Smooth muscle cell (in vitro differentiated cells): ENCODE results near the gene DLX2. TPM values are rescaled to one million over a fixed set of nuclear protein-coding genes. Genes with fewer than 3 reads are reported as not detected.

Experiments used
- DNase-seq: peaks from one replicate; lab custom pipeline; 2025; ENCODE audit not compliant: unreplicated experiment; lab: John Stamatoyannopoulos, UW
- H2AFZ ChIP-seq: fragments of 200-600 bp; sonication (generic); 2 replicates; pipeline ENCODE4 v1.6.0; 2016; ENCODE audit warnings: antibody characterized with exemption, low read depth, mild to moderate bottlenecking
- H3F3A ChIP-seq: fragments of 200-600 bp; sonication (generic); 2 replicates; pipeline ENCODE4 v1.6.0; 2017; ENCODE audit warnings: antibody characterized with exemption, low read depth
- H3K27ac ChIP-seq: fragments of 200-600 bp; sonication (generic); 2 replicates; pipeline ENCODE4 v1.5.1; 2016; ENCODE audit warnings: low read depth, mild to moderate bottlenecking
- H3K27me3 ChIP-seq: fragments of 200-600 bp; sonication (generic); 2 replicates; pipeline ENCODE4 v1.6.1; 2016; ENCODE audit warnings: low read depth, mild to moderate bottlenecking
- H3K36me3 ChIP-seq: fragments of 200-600 bp; sonication (generic); 2 replicates; pipeline ENCODE4 v1.5.1; 2016; ENCODE audit warnings: low read depth
- H3K4me1 ChIP-seq: fragments of 200-600 bp; sonication (generic); 2 replicates; pipeline ENCODE4 v1.5.1; 2016; ENCODE audit warnings: low read depth
- H3K4me2 ChIP-seq: fragments of 200-600 bp; sonication (generic); 2 replicates; pipeline ENCODE4 v1.6.0; 2016; ENCODE audit warnings: mild to moderate bottlenecking
- H3K4me3 ChIP-seq: fragments of 200-600 bp; sonication (generic); 2 replicates; pipeline ENCODE4 v1.5.1; 2016; ENCODE audit warnings: mild to moderate bottlenecking
- H3K79me2 ChIP-seq: fragments of 200-600 bp; sonication (generic); 2 replicates; pipeline ENCODE4 v1.6.0; 2016; ENCODE audit warnings: low read depth, mild to moderate bottlenecking
- H3K9ac ChIP-seq: fragments of 200-600 bp; sonication (generic); 2 replicates; pipeline ENCODE4 v1.6.0; 2016; ENCODE audit warnings: low read depth
- H3K9me3 ChIP-seq: fragments of 200-600 bp; sonication (generic); replicated peaks from 2 replicates; pipeline ENCODE4 v1.5.1; 2016; ENCODE audit warnings: low read depth
- H4K20me1 ChIP-seq: fragments of 200-600 bp; sonication (generic); 2 replicates; pipeline ENCODE4 v1.6.0; 2016; ENCODE audit warnings: low read depth
- CTCF ChIP-seq: fragments of 200-600 bp; sonication (generic); IDR thresholded peaks from 2 replicates; pipeline ENCODE4 v1.5.1; 2017; ENCODE audit warnings: borderline replicate concordance, mild to moderate bottlenecking, antibody characterized with exemption; ENCODE audit not compliant: insufficient read depth, poor library complexity, severe bottlenecking
- WGBS: methylation state at CpG from one replicate; pipeline ENCODE4 v1.1.7; 2016; ENCODE audit warnings: low lambda C conversion rate; 5-methylcytosine and 5-hydroxymethylcytosine counted together
- polyA plus RNA-seq: library from polyadenylated mRNA; unstranded; fragments of >200 nt; fragmentation: Nextera tagmentation; extraction: Ambion mirVana; gene quantifications from 2 replicates; pipeline ENCODE4 v1.2.1, GENCODE V29; 2016
- total RNA-seq: library from RNA; depleted of rRNA; stranded (reverse); fragments of >200 nt; gene quantifications from 2 replicates; pipeline ENCODE4 v1.2.3, GENCODE V29; 2014

Gene DLX2
- total and polyA plus RNA-seq, 2 experiments from 2014 or later = 1.9 TPM

- DNase-seq = no peak
- no peaks in the 10 kb centered on the region for H3K79me2 ChIP-seq
- peaks cover 100% of the 10 kb centered on the region for H3K27me3 ChIP-seq
- peak overlapping the region; percentile 54 for H3K4me3 ChIP-seq
- H3K27ac ChIP-seq = peak overlapping the region; percentile 34
- peaks cover 35% of the 10 kb centered on the region for H3K4me1 ChIP-seq
- H4K20me1 ChIP-seq = no peaks in the 10 kb centered on the region
- 3% methylated on average over 31 of the region's 31 CpGs for WGBS
- TF ChIP-seq CTCF = no peak
- H3K4me2 ChIP-seq = peak overlapping the region; percentile 92
- H3K9me3 ChIP-seq = no peaks in the 10 kb centered on the region
- H2AFZ ChIP-seq = no peak overlapping the region
- no peaks in the 10 kb centered on the region for H3F3A ChIP-seq
- H3K9ac ChIP-seq = peak overlapping the region; percentile 3
- H3K36me3 ChIP-seq = no peaks in the 10 kb centered on the region
Observed at GRCh38 chr2:172087207-172087779, 15.4 kb downstream of the DLX2 start.

DNA sequence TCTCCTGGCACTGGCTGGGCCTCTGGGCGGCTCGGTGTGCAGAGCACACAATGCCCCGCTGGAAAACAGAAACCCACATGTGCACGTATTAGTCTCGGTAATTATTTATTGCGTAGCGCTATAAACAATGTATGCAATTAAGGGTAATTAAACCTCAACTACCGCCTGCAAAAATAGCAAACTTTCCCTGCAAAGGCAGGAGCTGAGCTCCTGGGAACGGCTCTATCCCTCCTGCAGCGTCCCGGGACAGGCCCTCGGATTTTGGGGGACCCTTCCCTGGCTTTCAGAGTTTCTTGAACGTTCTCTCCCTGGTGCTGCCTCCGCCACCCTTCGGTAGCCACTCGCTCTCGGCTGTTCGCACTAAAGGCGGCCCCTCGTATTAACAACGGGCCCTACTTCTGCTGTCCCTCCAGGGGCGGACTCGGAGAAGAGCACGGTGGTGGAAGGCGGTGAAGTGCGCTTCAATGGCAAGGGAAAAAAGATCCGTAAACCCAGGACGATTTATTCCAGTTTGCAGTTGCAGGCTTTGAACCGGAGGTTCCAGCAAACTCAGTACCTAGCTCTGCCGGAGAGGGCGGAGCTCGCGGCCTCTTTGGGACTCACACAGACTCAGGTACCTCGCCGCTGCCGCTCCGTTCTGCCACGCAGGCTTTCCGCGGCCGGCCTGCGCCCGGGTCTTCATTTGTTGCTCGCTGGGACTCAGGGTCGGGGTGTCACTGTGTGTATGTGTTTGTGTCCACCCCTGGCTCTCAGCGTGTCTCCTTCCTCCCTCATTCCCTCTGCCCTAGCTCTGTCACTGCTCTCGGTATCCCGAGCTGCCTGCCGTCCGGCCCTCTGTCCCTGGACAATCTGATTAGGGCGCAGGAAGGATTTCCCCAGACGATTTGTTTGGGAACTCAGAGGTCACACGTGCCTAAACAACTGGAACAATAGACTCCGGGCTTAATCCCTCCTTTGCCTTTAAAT, 16.2 kb downstream of the DLX2 start:
- DNase-seq = no peak
- H3K36me3 ChIP-seq = no peaks in the 10 kb centered on the region
- peaks cover 35% of the 10 kb centered on the region for H3K4me1 ChIP-seq
- peak overlapping the region; percentile 3 for H3K9ac ChIP-seq
- peak overlapping the region; percentile 92 for H3K4me2 ChIP-seq
- no peaks in the 10 kb centered on the region for H4K20me1 ChIP-seq
- no peaks in the 10 kb centered on the region for H3F3A ChIP-seq
- 3% methylated on average over 54 of the region's 54 CpGs for WGBS
- peak overlapping the region; percentile 34 for H3K27ac ChIP-seq
- peak overlapping the region; percentile 54 for H3K4me3 ChIP-seq
- no peak for TF ChIP-seq CTCF
- H3K9me3 ChIP-seq = no peaks in the 10 kb centered on the region
- no peaks in the 10 kb centered on the region for H3K79me2 ChIP-seq
- peaks cover 100% of the 10 kb centered on the region for H3K27me3 ChIP-seq
- no peak overlapping the region for H2AFZ ChIP-seq

DNA sequence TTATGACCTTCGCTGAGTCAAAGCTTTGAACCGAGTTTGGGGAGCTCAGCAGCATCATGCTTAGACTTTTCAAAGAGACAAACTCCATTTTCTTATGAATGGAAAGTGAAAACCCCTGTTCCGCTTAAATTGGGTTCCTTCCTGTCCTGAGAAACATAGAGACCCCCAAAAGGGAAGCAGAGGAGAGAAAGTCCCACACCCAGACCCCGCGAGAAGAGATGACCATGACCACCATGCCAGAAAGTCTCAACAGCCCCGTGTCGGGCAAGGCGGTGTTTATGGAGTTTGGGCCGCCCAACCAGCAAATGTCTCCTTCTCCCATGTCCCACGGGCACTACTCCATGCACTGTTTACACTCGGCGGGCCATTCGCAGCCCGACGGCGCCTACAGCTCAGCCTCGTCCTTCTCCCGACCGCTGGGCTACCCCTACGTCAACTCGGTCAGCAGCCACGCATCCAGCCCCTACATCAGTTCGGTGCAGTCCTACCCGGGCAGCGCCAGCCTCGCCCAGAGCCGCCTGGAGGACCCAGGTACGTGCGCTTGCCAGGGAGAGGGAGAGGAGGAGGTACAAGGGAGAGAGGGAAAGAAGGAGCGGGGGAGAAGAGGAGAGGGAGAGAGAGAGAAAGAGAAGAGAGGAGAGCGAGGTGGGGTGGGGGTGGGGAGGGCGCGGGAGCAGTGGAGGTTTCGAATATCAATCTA, 17.1 kb downstream of the DLX2 start, which contains the start of gene DLX1:
TSS of gene DLX1 (plus strand) at position 48 of the 700 bp plus-strand sequence. CDS start at position 219, 171 bp downstream.
- WGBS = 2% methylated on average over 31 of the region's 34 CpGs
- DNase-seq = no peak
- peak within 1 kb of the TSS; percentile 68 for H3K27ac ChIP-seq
- H3K4me2 ChIP-seq = peak within 1 kb of the TSS; percentile 92
- peak within 1 kb of the TSS; percentile 38 for H3K9ac ChIP-seq
- peak within 1 kb of the TSS; percentile 54 for H3K4me3 ChIP-seq
- H3F3A ChIP-seq = no peaks in the 10 kb centered on the region
- H3K27me3 ChIP-seq = peaks cover 100% of the 10 kb centered on the region
- peaks cover 35% of the 10 kb centered on the region for H3K4me1 ChIP-seq
- no peaks in the 10 kb centered on the region for H3K9me3 ChIP-seq
- peak within 1 kb of the TSS; percentile 61 for H2AFZ ChIP-seq
- no peaks in the 10 kb centered on the region for H3K79me2 ChIP-seq
- no peaks in the 10 kb centered on the region for H3K36me3 ChIP-seq
- H4K20me1 ChIP-seq = no peaks in the 10 kb centered on the region
- no peak for TF ChIP-seq CTCF
